HG02852 (cell line): ENCODE measurements around the gene MICAL3.
"Not testable (repeated sequence)": the region's sequence is repeated elsewhere in the genome, so short reads cannot be mapped to it uniquely, and the experiment has no call there.

Experiments
- ATAC-seq: cut with Tn5 transposase; IDR thresholded peaks from one replicate; pipeline ENCODE4 v1.9.1; 2021; ENCODE audit warnings: mild to moderate bottlenecking, moderate library complexity; ENCODE audit not compliant: unreplicated experiment

Gene MICAL3

GRCh38 chr22:18000441-18001039, 23.8 kb downstream of the MICAL3 start:
- no peak for ATAC-seq

GRCh38 chr22:17999851-18000250, 24.5 kb downstream of the MICAL3 start:
- no peak for ATAC-seq

- ATAC-seq, result no peak
Observed at GRCh38 chr22:17998913-17999312, 25.4 kb downstream of the MICAL3 start.

GRCh38 chr22:17997456-17997855, 26.9 kb downstream of the MICAL3 start:
- no peak for ATAC-seq

GRCh38 chr22:17995256-17995655, 29.1 kb downstream of the MICAL3 start:
- not testable (repeated sequence) for ATAC-seq

GRCh38 chr22:17994424-17995108, 29.8 kb downstream of the MICAL3 start:
- no peak for ATAC-seq

GRCh38 chr22:17992976-17993375, 31.4 kb downstream of the MICAL3 start:
- not testable (repeated sequence) for ATAC-seq

GRCh38 chr22:17991992-17992391, 32.4 kb downstream of the MICAL3 start:
- ATAC-seq, result not testable (repeated sequence)

GRCh38 chr22:17990942-17991341, 33.4 kb downstream of the MICAL3 start:
- no peak for ATAC-seq

GRCh38 chr22:17990147-17990546, 34.2 kb downstream of the MICAL3 start:
- ATAC-seq, result no peak

- ATAC-seq, result no peak
Observed at GRCh38 chr22:17988800-17989513, 35.4 kb downstream of the MICAL3 start.

- no peak for ATAC-seq
Observed at GRCh38 chr22:17985606-17986005, 38.8 kb downstream of the MICAL3 start.

- ATAC-seq, result not testable (repeated sequence)
Observed at GRCh38 chr22:17985071-17985470, 39.3 kb downstream of the MICAL3 start.

- no peak for ATAC-seq
Observed at GRCh38 chr22:17984114-17984513, 40.2 kb downstream of the MICAL3 start.

GRCh38 chr22:17982572-17983141, 41.7 kb downstream of the MICAL3 start:
- ATAC-seq, result no peak

GRCh38 chr22:17981497-17981896, 42.9 kb downstream of the MICAL3 start:
- ATAC-seq, result no peak

- ATAC-seq, result no peak
Observed at GRCh38 chr22:17980638-17981051, 43.7 kb downstream of the MICAL3 start.

- no peak for ATAC-seq
Observed at GRCh38 chr22:17980015-17980590, 44.3 kb downstream of the MICAL3 start.

- no peak for ATAC-seq
Observed at GRCh38 chr22:17978027-17978426, 46.3 kb downstream of the MICAL3 start.

- no peak for ATAC-seq
Observed at GRCh38 chr22:17977371-17977770, 47.0 kb downstream of the MICAL3 start.

GRCh38 chr22:17976121-17976520, 48.2 kb downstream of the MICAL3 start:
- no peak for ATAC-seq
